ENCODE data around the gene PGS1. TPM values are rescaled to one million over a fixed set of nuclear protein-coding genes. Genes with fewer than 3 reads are reported as not detected.
A peak's percentile ranks its signal among the peaks of the same experiment; 100 is the strongest.

The PGS1 gene
- total RNA-seq, 4 donors from 2014 or later, result 23.9 to 51.7 (median 34.2) TPM

GRCh38 chr17:78418326-78419026 lies 40.0 kb downstream of the PGS1 start:
- DNase-seq (ENCODE audit: low spot score in 2 of 2), result no peak
- H3K4me3 ChIP-seq, result no peak overlapping the region
- TF ChIP-seq POLR2AphosphoS5 (IDR thresholded peaks at IDR 0.05), result no peak
- TF ChIP-seq CTCF (IDR thresholded peaks at IDR 0.05), result no peak
- no peak for TF ChIP-seq POLR2A (IDR thresholded peaks at IDR 0.05)
- no peak for TF ChIP-seq EP300 (IDR thresholded peaks at IDR 0.05)
- WGBS, result 71% methylated on average over 12 of the region's 12 CpGs
- no peaks in the 10 kb centered on the region for H3K9me3 ChIP-seq
- peaks cover 48% of the 10 kb centered on the region for H3K4me1 ChIP-seq
- no peak overlapping the region for H3K27ac ChIP-seq
- H3K27me3 ChIP-seq, result no peaks in the 10 kb centered on the region
- H3K36me3 ChIP-seq, result peaks cover 39% of the 10 kb centered on the region

- H3K9me3 ChIP-seq, result no peaks in the 10 kb centered on the region
- peaks cover 49% of the 10 kb centered on the region for H3K36me3 ChIP-seq
- peak overlapping the region; percentile 19 for H3K27ac ChIP-seq
- H3K4me1 ChIP-seq, result peaks cover 49% of the 10 kb centered on the region
- no peak for TF ChIP-seq EP300 (IDR thresholded peaks at IDR 0.05)
- no peak for TF ChIP-seq POLR2AphosphoS5 (IDR thresholded peaks at IDR 0.05)
- no peak for TF ChIP-seq CTCF (IDR thresholded peaks at IDR 0.05)
- TF ChIP-seq POLR2A (IDR thresholded peaks at IDR 0.05), result no peak
- no peak overlapping the region for H3K4me3 ChIP-seq
- DNase-seq (ENCODE audit: low spot score in 2 of 2), result no peak
- 65% methylated on average over 12 of the region's 22 CpGs for WGBS
- H3K27me3 ChIP-seq, result no peaks in the 10 kb centered on the region
Measured at GRCh38 chr17:78419970-78420815, 41.7 kb downstream of the PGS1 start.

- Histone ChIP-seq H3K4me1 (peaks cover 40% of the 10 kb centered on the region), H3K27ac (no peak overlapping the region), H3K4me3 (no peak overlapping the region), H3K9me3 (no peaks in the 10 kb centered on the region), H3K27me3 (no peaks in the 10 kb centered on the region), H3K36me3 (peaks cover 49% of the 10 kb centered on the region)
- DNase-seq (ENCODE audit: low spot score in 2 of 2), result no peak
- TF ChIP-seq EP300 (IDR thresholded peaks at IDR 0.05), result no peak
- TF ChIP-seq POLR2AphosphoS5 (IDR thresholded peaks at IDR 0.05), result no peak
- WGBS, result 82% methylated on average over 4 of the region's 6 CpGs
Measured at GRCh38 chr17:78421084-78421533, 42.7 kb downstream of the PGS1 start.

GRCh38 chr17:78421534-78422266 lies 43.3 kb downstream of the PGS1 start:
- Histone ChIP-seq H3K36me3 (peaks cover 53% of the 10 kb centered on the region), H3K27me3 (no peaks in the 10 kb centered on the region), H3K9me3 (no peaks in the 10 kb centered on the region), H3K4me3 (no peak overlapping the region), H3K27ac (no peak overlapping the region), H3K4me1 (peaks cover 34% of the 10 kb centered on the region)
- DNase-seq (ENCODE audit: low spot score in 2 of 2), result no peak
- TF ChIP-seq EP300 (IDR thresholded peaks at IDR 0.05) (no peak), CTCF (IDR thresholded peaks at IDR 0.05) (peak; percentile 98 to 99)
- 72% methylated on average over 24 of the region's 24 CpGs for WGBS

GRCh38 chr17:78422267-78422605 lies 43.8 kb downstream of the PGS1 start:
- no peak overlapping the region for H3K4me3 ChIP-seq
- H3K27me3 ChIP-seq, result no peaks in the 10 kb centered on the region
- no peak for TF ChIP-seq POLR2AphosphoS5 (IDR thresholded peaks at IDR 0.05)
- no peak for TF ChIP-seq CTCF (IDR thresholded peaks at IDR 0.05)
- no peak for TF ChIP-seq EP300 (IDR thresholded peaks at IDR 0.05)
- peaks cover 58% of the 10 kb centered on the region for H3K36me3 ChIP-seq
- no peak overlapping the region for H3K27ac ChIP-seq
- peaks cover 29% of the 10 kb centered on the region for H3K4me1 ChIP-seq
- H3K9me3 ChIP-seq, result no peaks in the 10 kb centered on the region
- no peak for DNase-seq (ENCODE audit: low spot score in 2 of 2)
- 71% methylated on average over 8 of the region's 8 CpGs for WGBS
